ENCODE data around the gene KIAA0825. TPM values are rescaled to one million over a fixed set of nuclear protein-coding genes. Genes with fewer than 3 reads are reported as not detected.

KIAA0825 gene
- total RNA-seq, 5 donors from 2014 or later (not counting 1 experiment from before 2014, with no cell fraction given), result 1.4 to 4.0 (median 1.6) TPM

GRCh38 chr5:94309141-94309540 lies 309.3 kb downstream of the KIAA0825 start:
- no peaks in the 10 kb centered on the region for H3K27me3 ChIP-seq (replicated peaks in 1 of 2; ENCODE audit: control insufficient read depth in 2 of 2, extremely low read depth in 1 of 2, insufficient read depth in 2 of 2, low read length in 1 of 2)
- WGBS (ENCODE audit: insufficient coverage), result no CpG with 5 or more reads among the region's 1 CpG

GRCh38 chr5:94308442-94308841 lies 310.0 kb downstream of the KIAA0825 start:
- no peak overlapping the region for H3K27ac Mint-ChIP-seq
- DNase-seq (no peak), ATAC-seq (replicated peaks in 1 of 4) (no peak)
- H3K4me3 ChIP-seq (ENCODE audit: control insufficient read depth in 1 of 2, extremely low read depth in 1 of 2, low read length in 1 of 2), result no peak overlapping the region
- CTCF ChIA-PET, result no interaction called here
- no peak overlapping the region for H3K4me3 Mint-ChIP-seq
- H3K27ac ChIP-seq (ENCODE audit: low read length), result no peak overlapping the region
- H3K4me1 Mint-ChIP-seq, result no peaks in the 10 kb centered on the region
- H3K27me3 ChIP-seq (replicated peaks in 1 of 2; ENCODE audit: control insufficient read depth in 2 of 2, extremely low read depth in 1 of 2, insufficient read depth in 2 of 2, low read length in 1 of 2), result no peaks in the 10 kb centered on the region
- no peaks in the 10 kb centered on the region for H3K36me3 Mint-ChIP-seq
- H3K9me3 Mint-ChIP-seq, result no peaks in the 10 kb centered on the region
- no peaks in the 10 kb centered on the region for H3K27me3 Mint-ChIP-seq
- H3K36me3 ChIP-seq (ENCODE audit: control insufficient read depth in 2 of 2, extremely low read depth in 1 of 2, insufficient read depth in 1 of 2, low read length in 1 of 2), result no peaks in the 10 kb centered on the region
- no peaks in the 10 kb centered on the region for H3K4me1 ChIP-seq (ENCODE audit: control insufficient read depth in 1 of 2, extremely low read depth in 1 of 2, insufficient read depth in 2 of 2, low read length in 2 of 2)
- no peaks in the 10 kb centered on the region for H3K9me3 ChIP-seq
- WGBS (ENCODE audit: insufficient coverage), result no CpG with 5 or more reads among the region's 1 CpG
- POLR2A ChIA-PET, result interaction anchor here in 1 of 2 donors (0.6 kb wide), 1 partner anchor 22 kb away, joined by 3 read pairs; no protein-coding TSS in a partner anchor

More at GRCh38 chr5:94309141-94309540, 309.3 kb downstream of the KIAA0825 start:
- CTCF ChIA-PET, result interaction anchor here in 1 of 2 donors (0.6 kb wide), 1 partner anchor 658 kb away, joined by 5 read pairs; no protein-coding TSS in a partner anchor
- Mint-ChIP-seq H3K27me3 (no peaks in the 10 kb centered on the region), H3K27ac (no peak overlapping the region), H3K4me3 (no peak overlapping the region), H3K9me3 (no peaks in the 10 kb centered on the region), H3K4me1 (no peaks in the 10 kb centered on the region), H3K36me3 (no peaks in the 10 kb centered on the region)
- ATAC-seq (replicated peaks in 1 of 4) (no peak), DNase-seq (no peak)
- Histone ChIP-seq H3K36me3 (ENCODE audit: control insufficient read depth in 2 of 2, extremely low read depth in 1 of 2, insufficient read depth in 1 of 2, low read length in 1 of 2) (no peaks in the 10 kb centered on the region), H3K4me3 (ENCODE audit: control insufficient read depth in 1 of 2, extremely low read depth in 1 of 2, low read length in 1 of 2) (no peak overlapping the region), H3K9me3 (no peaks in the 10 kb centered on the region), H3K27ac (ENCODE audit: low read length) (no peak overlapping the region), H3K4me1 (ENCODE audit: control insufficient read depth in 1 of 2, extremely low read depth in 1 of 2, insufficient read depth in 2 of 2, low read length in 2 of 2) (no peaks in the 10 kb centered on the region)
- POLR2A ChIA-PET, result no interaction called here

GRCh38 chr5:94304146-94304545 lies 314.3 kb downstream of the KIAA0825 start:
- H3K27ac ChIP-seq (ENCODE audit: low read length), result no peak overlapping the region
- H3K27me3 ChIP-seq (replicated peaks in 1 of 2; ENCODE audit: control insufficient read depth in 2 of 2, extremely low read depth in 1 of 2, insufficient read depth in 2 of 2, low read length in 1 of 2), result peaks cover 0 to 2% of the 10 kb centered on the region in 2 experiments
- no peaks in the 10 kb centered on the region for H3K36me3 Mint-ChIP-seq
- no peak overlapping the region for H3K4me3 ChIP-seq (ENCODE audit: control insufficient read depth in 1 of 2, extremely low read depth in 1 of 2, low read length in 1 of 2)
- H3K36me3 ChIP-seq (ENCODE audit: control insufficient read depth in 2 of 2, extremely low read depth in 1 of 2, insufficient read depth in 1 of 2, low read length in 1 of 2), result no peaks in the 10 kb centered on the region
- H3K4me3 Mint-ChIP-seq, result no peak overlapping the region
- H3K27ac Mint-ChIP-seq, result no peak overlapping the region
- no peaks in the 10 kb centered on the region for H3K27me3 Mint-ChIP-seq
- DNase-seq (no peak), ATAC-seq (replicated peaks in 1 of 4) (no peak)
- H3K9me3 Mint-ChIP-seq, result no peaks in the 10 kb centered on the region
- H3K9me3 ChIP-seq, result no peaks in the 10 kb centered on the region
- H3K4me1 Mint-ChIP-seq, result no peaks in the 10 kb centered on the region
- no peaks in the 10 kb centered on the region for H3K4me1 ChIP-seq (ENCODE audit: control insufficient read depth in 1 of 2, extremely low read depth in 1 of 2, insufficient read depth in 2 of 2, low read length in 2 of 2)
- 90% methylated on average over 6 of the region's 7 CpGs for WGBS (ENCODE audit: insufficient coverage)
- ChIA-PET POLR2A (no interaction called here), CTCF (interaction anchor here in 1 of 2 donors (0.5 kb wide), 1 partner anchor 227 kb away, joined by 3 read pairs; no protein-coding TSS in a partner anchor)

- H3K27me3 ChIP-seq (replicated peaks in 1 of 2; ENCODE audit: control insufficient read depth in 2 of 2, extremely low read depth in 1 of 2, insufficient read depth in 2 of 2, low read length in 1 of 2), result no peaks in the 10 kb centered on the region
- H3K4me3 ChIP-seq (ENCODE audit: control insufficient read depth in 1 of 2, extremely low read depth in 1 of 2, low read length in 1 of 2), result no peak overlapping the region
- POLR2A ChIA-PET, result no interaction called here
- no peaks in the 10 kb centered on the region for H3K36me3 Mint-ChIP-seq
- H3K27me3 Mint-ChIP-seq, result no peaks in the 10 kb centered on the region
- no peaks in the 10 kb centered on the region for H3K9me3 ChIP-seq
- H3K27ac Mint-ChIP-seq, result no peak overlapping the region
- CTCF ChIA-PET, result interaction anchor here in 1 of 2 donors (0.6 kb wide), 1 partner anchor 728 kb away, joined by 4 read pairs; no protein-coding TSS in a partner anchor
- no peaks in the 10 kb centered on the region for H3K36me3 ChIP-seq (ENCODE audit: control insufficient read depth in 2 of 2, extremely low read depth in 1 of 2, insufficient read depth in 1 of 2, low read length in 1 of 2)
- H3K4me1 Mint-ChIP-seq, result no peaks in the 10 kb centered on the region
- no peak overlapping the region for H3K27ac ChIP-seq (ENCODE audit: low read length)
- ATAC-seq (replicated peaks in 1 of 4) (no peak), DNase-seq (no peak)
- WGBS (ENCODE audit: insufficient coverage), result no CpG with 5 or more reads among the region's 4 CpGs
- H3K4me1 ChIP-seq (ENCODE audit: control insufficient read depth in 1 of 2, extremely low read depth in 1 of 2, insufficient read depth in 2 of 2, low read length in 2 of 2), result no peaks in the 10 kb centered on the region
- H3K9me3 Mint-ChIP-seq, result peaks cover 8 to 34% (median 14%) of the 10 kb centered on the region in 3 donors
- H3K4me3 Mint-ChIP-seq, result no peak overlapping the region
Observed at GRCh38 chr5:94288937-94289336, 329.5 kb downstream of the KIAA0825 start.

- no peak overlapping the region for H3K4me3 Mint-ChIP-seq
- H3K36me3 ChIP-seq (ENCODE audit: control insufficient read depth in 2 of 2, extremely low read depth in 1 of 2, insufficient read depth in 1 of 2, low read length in 1 of 2), result no peaks in the 10 kb centered on the region
- POLR2A ChIA-PET, result no interaction called here
- no peaks in the 10 kb centered on the region for H3K4me1 Mint-ChIP-seq
- H3K27me3 ChIP-seq (replicated peaks in 1 of 2; ENCODE audit: control insufficient read depth in 2 of 2, extremely low read depth in 1 of 2, insufficient read depth in 2 of 2, low read length in 1 of 2), result no peaks in the 10 kb centered on the region
- no peak overlapping the region for H3K4me3 ChIP-seq (ENCODE audit: control insufficient read depth in 1 of 2, extremely low read depth in 1 of 2, low read length in 1 of 2)
- no peaks in the 10 kb centered on the region for H3K36me3 Mint-ChIP-seq
- H3K27me3 Mint-ChIP-seq, result no peaks in the 10 kb centered on the region
- peaks cover 0 to 6% (median 3%) of the 10 kb centered on the region in 3 donors for H3K9me3 Mint-ChIP-seq
- no peaks in the 10 kb centered on the region for H3K9me3 ChIP-seq
- H3K27ac ChIP-seq (ENCODE audit: low read length), result no peak overlapping the region
- H3K4me1 ChIP-seq (ENCODE audit: control insufficient read depth in 1 of 2, extremely low read depth in 1 of 2, insufficient read depth in 2 of 2, low read length in 2 of 2), result no peaks in the 10 kb centered on the region
- DNase-seq, result no peak
- CTCF ChIA-PET, result no interaction called here
- H3K27ac Mint-ChIP-seq, result no peak overlapping the region
- ATAC-seq (replicated peaks in 1 of 4), result no peak
Observed at GRCh38 chr5:94285984-94286383, 332.4 kb downstream of the KIAA0825 start.

- Mint-ChIP-seq H3K27ac (no peak overlapping the region), H3K4me3 (no peak overlapping the region)
- POLR2A ChIA-PET, result no interaction called here
Observed at GRCh38 chr5:94283093-94283492, 335.3 kb downstream of the KIAA0825 start.

More at GRCh38 chr5:94283093-94283492, 335.3 kb downstream of the KIAA0825 start:
- Histone ChIP-seq H3K36me3 (ENCODE audit: control insufficient read depth in 2 of 2, extremely low read depth in 1 of 2, insufficient read depth in 1 of 2, low read length in 1 of 2) (no peaks in the 10 kb centered on the region), H3K27ac (ENCODE audit: low read length) (no peak overlapping the region), H3K4me3 (ENCODE audit: control insufficient read depth in 1 of 2, extremely low read depth in 1 of 2, low read length in 1 of 2) (no peak overlapping the region), H3K27me3 (replicated peaks in 1 of 2; ENCODE audit: control insufficient read depth in 2 of 2, extremely low read depth in 1 of 2, insufficient read depth in 2 of 2, low read length in 1 of 2) (no peaks in the 10 kb centered on the region), H3K9me3 (no peaks in the 10 kb centered on the region), H3K4me1 (ENCODE audit: control insufficient read depth in 1 of 2, extremely low read depth in 1 of 2, insufficient read depth in 2 of 2, low read length in 2 of 2) (no peaks in the 10 kb centered on the region)
- CTCF ChIA-PET, result no interaction called here
- Mint-ChIP-seq H3K27me3 (no peaks in the 10 kb centered on the region), H3K4me1 (no peaks in the 10 kb centered on the region), H3K36me3 (no peaks in the 10 kb centered on the region), H3K9me3 (no peaks in the 10 kb centered on the region)
- ATAC-seq (replicated peaks in 1 of 4), result no peak
- no CpG with 5 or more reads among the region's 2 CpGs for WGBS (ENCODE audit: insufficient coverage)
- no peak for DNase-seq
